Ramos (cell line): Measurements from ENCODE around the gene GSTK1.

Experiments
- in situ Hi-C: fragments of 300-500 bp; cut with MboI; formaldehyde crosslinking; loops from one replicate; pipeline ENCODE4 v1.14.3; 2022; ENCODE audit warnings: low sequenced_read_pairs; ENCODE audit not compliant: unreplicated experiment

Gene GSTK1

GRCh38 chr7:143237366-143237765 is 25.9 kb upstream of the GSTK1 start:
- in situ Hi-C loops, result no loop called here

- in situ Hi-C loops, result no loop called here
Measured at GRCh38 chr7:143238289-143238980, 24.8 kb upstream of the GSTK1 start.

- in situ Hi-C loops, result loop anchor here (10.0 kb wide), 1 partner anchor 175 kb away; no protein-coding TSS in a partner anchor
Measured at GRCh38 chr7:143239813-143240212, 23.4 kb upstream of the GSTK1 start.

GRCh38 chr7:143240291-143241168 is 22.7 kb upstream of the GSTK1 start:
- in situ Hi-C loops, result loop anchor here (10.0 kb wide), 1 partner anchor 174 kb away; no protein-coding TSS in a partner anchor

GRCh38 chr7:143242306-143242705 is 20.9 kb upstream of the GSTK1 start:
- in situ Hi-C loops, result loop anchor here (10.0 kb wide), 1 partner anchor 172 kb away; no protein-coding TSS in a partner anchor

- in situ Hi-C loops, result loop anchor here (10.0 kb wide), 1 partner anchor 172 kb away; no protein-coding TSS in a partner anchor
Measured at GRCh38 chr7:143243111-143243510, 20.1 kb upstream of the GSTK1 start.

- in situ Hi-C loops, result loop anchor here (10.0 kb wide), 1 partner anchor 171 kb away; no protein-coding TSS in a partner anchor
Measured at GRCh38 chr7:143243614-143244013, 19.6 kb upstream of the GSTK1 start.

- in situ Hi-C loops, result loop anchor here (10.0 kb wide), 1 partner anchor 170 kb away; no protein-coding TSS in a partner anchor
Measured at GRCh38 chr7:143244321-143244720, 18.9 kb upstream of the GSTK1 start.

- in situ Hi-C loops, result loop anchor here (10.0 kb wide), 1 partner anchor 170 kb away; no protein-coding TSS in a partner anchor
Measured at GRCh38 chr7:143245123-143245522, 18.1 kb upstream of the GSTK1 start.

GRCh38 chr7:143247372-143247771 is 15.9 kb upstream of the GSTK1 start:
- in situ Hi-C loops, result loop anchor here (10.0 kb wide), 1 partner anchor 167 kb away; no protein-coding TSS in a partner anchor

- in situ Hi-C loops, result loop anchor here (10.0 kb wide), 1 partner anchor 166 kb away; no protein-coding TSS in a partner anchor
Measured at GRCh38 chr7:143248761-143249354, 14.4 kb upstream of the GSTK1 start.

GRCh38 chr7:143250199-143250598 is 13.0 kb upstream of the GSTK1 start:
- in situ Hi-C loops, result no loop called here

- in situ Hi-C loops, result no loop called here
Measured at GRCh38 chr7:143250822-143251221, 12.4 kb upstream of the GSTK1 start.

GRCh38 chr7:143252006-143252405 is 11.2 kb upstream of the GSTK1 start:
- in situ Hi-C loops, result no loop called here

- in situ Hi-C loops, result no loop called here
Measured at GRCh38 chr7:143255564-143255963, 7.7 kb upstream of the GSTK1 start.

- in situ Hi-C loops, result no loop called here
Measured at GRCh38 chr7:143256325-143256724, 6.9 kb upstream of the GSTK1 start.

- in situ Hi-C loops, result no loop called here
Measured at GRCh38 chr7:143256932-143257331, 6.3 kb upstream of the GSTK1 start.

GRCh38 chr7:143257501-143257900 is 5.7 kb upstream of the GSTK1 start:
- in situ Hi-C loops, result no loop called here

GRCh38 chr7:143258831-143259230 is 4.4 kb upstream of the GSTK1 start:
- in situ Hi-C loops, result no loop called here

GRCh38 chr7:143259765-143260164 is 3.5 kb upstream of the GSTK1 start:
- in situ Hi-C loops, result no loop called here
